OCI-LY1 (cell line): ENCODE results near the gene NXN.

Source experiments
- H2AFZ ChIP-seq: fragments of 200-600 bp; sonication (generic), shearing (Covaris generic); 2 replicates; pipeline ENCODE4 v1.6.0; 2014; ENCODE audit warnings: antibody characterized with exemption, mild to moderate bottlenecking, low read length
- H3F3A ChIP-seq: fragments of 200-600 bp; sonication (generic), shearing (Covaris generic); 2 replicates; pipeline ENCODE4 v1.6.0; 2014; ENCODE audit warnings: mild to moderate bottlenecking, antibody characterized with exemption, low read length, moderate library complexity; ENCODE audit not compliant: insufficient read depth
- H3K27ac ChIP-seq: fragments of 200-600 bp; sonication (generic); 2 replicates; pipeline ENCODE4 v1.5.1; 2014; ENCODE audit warnings: low read length, mixed run types, mild to moderate bottlenecking, low read depth; ENCODE audit not compliant: poor library complexity, severe bottlenecking
- H3K27me3 ChIP-seq: fragments of 200-600 bp; sonication (generic); 2 replicates; pipeline ENCODE4 v1.6.0; 2014; ENCODE audit warnings: antibody characterized with exemption, mild to moderate bottlenecking, low read length, moderate library complexity; ENCODE audit not compliant: insufficient read depth
- H3K36me3 ChIP-seq: fragments of 200-600 bp; sonication (generic); 2 replicates; pipeline ENCODE4 v1.6.1; 2014; ENCODE audit warnings: mild to moderate bottlenecking, antibody characterized with exemption, low read length, moderate library complexity, mixed read lengths; ENCODE audit not compliant: insufficient read depth
- H3K4me1 ChIP-seq: fragments of 200-600 bp; sonication (generic); 2 replicates; pipeline ENCODE4 v1.5.1; 2014; ENCODE audit warnings: mild to moderate bottlenecking, low read length, moderate library complexity; ENCODE audit not compliant: insufficient read depth, severe bottlenecking
- H3K4me2 ChIP-seq: fragments of 200-600 bp; sonication (generic), shearing (Covaris generic); 2 replicates; pipeline ENCODE4 v1.6.1; 2014; ENCODE audit warnings: low read length
- H3K4me3 ChIP-seq: fragments of 200-600 bp; sonication (generic); 2 replicates; pipeline ENCODE4 v1.5.1; 2014; ENCODE audit warnings: low read length, low read depth, mild to moderate bottlenecking, mixed read lengths; ENCODE audit not compliant: poor library complexity, severe bottlenecking
- H3K79me2 ChIP-seq: fragments of 200-600 bp; shearing (Covaris generic); 2 replicates; pipeline ENCODE4 v1.6.1; 2016; ENCODE audit warnings: mixed run types, low read length, mixed read lengths; ENCODE audit not compliant: insufficient read depth
- H3K9ac ChIP-seq: fragments of 200-600 bp; sonication (generic), shearing (Covaris generic); 2 replicates; pipeline ENCODE4 v1.6.1; 2014; ENCODE audit warnings: mild to moderate bottlenecking, low read length, mixed read lengths
- H3K9me2 ChIP-seq: fragments of 200-600 bp; sonication (generic), shearing (Covaris generic); 2 replicates; pipeline ENCODE4 v1.6.1; 2014; ENCODE audit warnings: low read depth, mild to moderate bottlenecking, low read length, mixed read lengths
- H3K9me3 ChIP-seq: fragments of 200-600 bp; shearing (Covaris generic); 2 replicates; pipeline ENCODE4 v1.6.1; 2014; ENCODE audit warnings: low read length, mixed read lengths
- H4K20me1 ChIP-seq: fragments of 200-600 bp; sonication (generic), shearing (Covaris generic); 2 replicates; pipeline ENCODE4 v1.6.0; 2016; ENCODE audit warnings: mild to moderate bottlenecking, low read length; ENCODE audit not compliant: insufficient read depth
- EZH2 ChIP-seq: fragments of 200-600 bp; sonication (generic), shearing (Covaris generic); IDR thresholded peaks from 2 replicates; pipeline ENCODE4 v1.8.0; 2017; ENCODE audit warnings: borderline replicate concordance, mixed run types, mild to moderate bottlenecking, antibody characterized with exemption, low read length, moderate library complexity, mixed read lengths
- TF ChIP-seq, protein P1 (sequence below): fragments of 200-600 bp; sonication (generic), shearing (Covaris generic); IDR thresholded peaks from 2 replicates; pipeline ENCODE4 v1.5.1; 2017; ENCODE audit warnings: mild to moderate bottlenecking, antibody characterized with exemption, low read length, moderate library complexity, mixed read lengths

NXN gene

DNA sequence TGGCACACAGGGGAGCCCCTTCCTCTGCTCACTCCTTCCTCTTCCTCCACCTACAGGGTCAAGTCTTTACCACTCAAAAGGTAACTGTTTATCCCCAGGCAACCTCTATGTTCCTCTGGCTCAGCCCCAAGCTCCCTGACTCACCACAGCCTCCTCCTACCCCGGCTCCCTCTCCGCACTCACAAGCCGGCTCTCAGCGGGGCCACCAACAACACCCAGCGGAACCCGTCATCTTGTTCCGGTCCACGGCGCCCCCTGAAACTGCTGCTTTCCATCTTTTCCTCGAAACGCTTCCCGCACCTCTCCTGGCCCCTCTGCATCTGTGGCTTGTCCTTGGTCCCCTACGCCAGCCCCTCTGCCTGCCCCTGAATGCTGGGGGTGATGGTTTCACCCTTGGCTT lies 58.4 kb downstream of the NXN start:
- Histone ChIP-seq H3F3A (no peaks in the 10 kb centered on the region), H3K27me3 (no peaks in the 10 kb centered on the region), H3K9ac (no peak overlapping the region), H3K36me3 (no peaks in the 10 kb centered on the region), H3K4me1 (no peaks in the 10 kb centered on the region), H3K9me3 (no peaks in the 10 kb centered on the region), H3K27ac (no peak overlapping the region), H3K79me2 (no peaks in the 10 kb centered on the region), H3K9me2 (no peaks in the 10 kb centered on the region), H2AFZ (no peak overlapping the region), H3K4me3 (no peak overlapping the region), H3K4me2 (no peak overlapping the region), H4K20me1 (no peaks in the 10 kb centered on the region)
- no peak for TF ChIP-seq EZH2
- TF ChIP-seq, protein P1, sequence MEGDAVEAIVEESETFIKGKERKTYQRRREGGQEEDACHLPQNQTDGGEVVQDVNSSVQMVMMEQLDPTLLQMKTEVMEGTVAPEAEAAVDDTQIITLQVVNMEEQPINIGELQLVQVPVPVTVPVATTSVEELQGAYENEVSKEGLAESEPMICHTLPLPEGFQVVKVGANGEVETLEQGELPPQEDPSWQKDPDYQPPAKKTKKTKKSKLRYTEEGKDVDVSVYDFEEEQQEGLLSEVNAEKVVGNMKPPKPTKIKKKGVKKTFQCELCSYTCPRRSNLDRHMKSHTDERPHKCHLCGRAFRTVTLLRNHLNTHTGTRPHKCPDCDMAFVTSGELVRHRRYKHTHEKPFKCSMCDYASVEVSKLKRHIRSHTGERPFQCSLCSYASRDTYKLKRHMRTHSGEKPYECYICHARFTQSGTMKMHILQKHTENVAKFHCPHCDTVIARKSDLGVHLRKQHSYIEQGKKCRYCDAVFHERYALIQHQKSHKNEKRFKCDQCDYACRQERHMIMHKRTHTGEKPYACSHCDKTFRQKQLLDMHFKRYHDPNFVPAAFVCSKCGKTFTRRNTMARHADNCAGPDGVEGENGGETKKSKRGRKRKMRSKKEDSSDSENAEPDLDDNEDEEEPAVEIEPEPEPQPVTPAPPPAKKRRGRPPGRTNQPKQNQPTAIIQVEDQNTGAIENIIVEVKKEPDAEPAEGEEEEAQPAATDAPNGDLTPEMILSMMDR = no peak

DNA sequence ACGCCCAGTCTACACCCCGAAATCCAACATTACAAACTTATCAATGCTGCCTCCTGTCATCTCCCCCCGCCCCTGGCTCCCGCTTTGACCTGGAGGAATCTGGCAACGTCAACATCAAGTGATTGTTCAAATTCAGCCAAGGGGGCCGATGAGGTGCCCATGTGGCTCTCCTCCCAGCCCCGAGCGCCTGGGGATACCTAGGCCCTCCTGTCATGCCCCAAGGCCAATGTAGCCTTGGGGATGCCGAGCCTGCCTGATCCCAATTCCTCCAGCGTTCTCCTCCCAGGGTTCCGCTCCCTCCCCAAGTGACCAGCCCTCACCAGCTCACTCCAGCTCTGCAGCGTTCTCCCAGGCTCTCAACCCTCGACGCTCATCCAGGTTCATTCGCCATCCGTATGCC lies 59.4 kb downstream of the NXN start:
- no peaks in the 10 kb centered on the region for H4K20me1 ChIP-seq
- H3K9ac ChIP-seq = no peak overlapping the region
- no peak overlapping the region for H3K4me3 ChIP-seq
- H3K27me3 ChIP-seq = no peaks in the 10 kb centered on the region
- no peak overlapping the region for H2AFZ ChIP-seq
- no peaks in the 10 kb centered on the region for H3K9me2 ChIP-seq
- H3K4me1 ChIP-seq = no peaks in the 10 kb centered on the region
- TF ChIP-seq EZH2 = no peak
- TF ChIP-seq, protein P1 = no peak
- H3K4me2 ChIP-seq = no peak overlapping the region
- H3K79me2 ChIP-seq = no peaks in the 10 kb centered on the region
- no peaks in the 10 kb centered on the region for H3K9me3 ChIP-seq
- no peaks in the 10 kb centered on the region for H3F3A ChIP-seq
- no peaks in the 10 kb centered on the region for H3K36me3 ChIP-seq
- no peak overlapping the region for H3K27ac ChIP-seq

DNA sequence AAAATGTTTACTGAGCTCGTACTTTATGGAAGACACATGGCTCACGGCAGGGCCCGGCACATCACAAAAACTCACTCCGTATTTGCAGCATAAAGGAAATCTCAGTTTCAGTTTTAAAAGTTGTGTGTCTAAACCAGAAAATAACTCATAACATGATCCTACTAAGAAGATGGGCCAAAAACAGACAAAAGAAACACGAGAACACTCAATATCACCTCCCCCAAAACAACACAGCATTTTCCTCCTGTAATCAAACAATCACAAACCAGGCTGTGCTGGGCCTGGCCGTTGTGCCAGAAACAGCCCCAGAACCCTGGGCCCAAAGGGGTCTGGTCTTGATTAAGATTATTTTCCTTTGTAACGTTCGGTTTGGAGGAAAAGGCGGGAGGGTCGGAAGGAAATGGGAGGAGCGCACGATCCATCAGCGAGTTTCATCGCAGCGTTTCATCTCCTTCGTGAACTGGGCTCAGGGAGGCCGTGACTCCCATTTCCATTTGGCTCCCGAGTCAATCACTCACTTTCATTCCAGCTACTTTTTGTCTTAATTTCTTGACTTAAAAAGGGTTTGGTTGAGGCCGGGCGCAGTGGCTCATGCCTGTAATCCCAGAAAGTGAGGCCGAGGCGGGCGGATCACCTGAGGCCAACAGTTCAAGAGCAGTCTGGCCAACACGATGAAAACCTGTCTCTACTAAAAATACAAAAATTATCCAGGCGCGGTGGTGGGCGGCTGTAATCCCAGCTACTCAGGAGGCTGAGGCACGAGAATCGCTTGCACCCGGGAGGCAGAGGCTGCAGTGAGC lies 61.4 kb downstream of the NXN start:
- TF ChIP-seq, protein P1 = no peak
- no peak for TF ChIP-seq EZH2
- H3K79me2 ChIP-seq = no peaks in the 10 kb centered on the region

More for the DNA sequence above, 61.4 kb downstream of the NXN start:
- Histone ChIP-seq H2AFZ (no peak overlapping the region), H3K4me2 (no peak overlapping the region), H3K36me3 (no peaks in the 10 kb centered on the region), H3K4me1 (no peaks in the 10 kb centered on the region), H3K4me3 (no peak overlapping the region), H3K9me3 (no peaks in the 10 kb centered on the region), H3K9me2 (no peaks in the 10 kb centered on the region), H3F3A (no peaks in the 10 kb centered on the region), H3K27me3 (no peaks in the 10 kb centered on the region), H3K27ac (no peak overlapping the region), H4K20me1 (no peaks in the 10 kb centered on the region), H3K9ac (no peak overlapping the region)
